Measurements from ENCODE around the gene DIP2B. TPM values are rescaled to one million over a fixed set of nuclear protein-coding genes. Genes with fewer than 3 reads are reported as not detected.
A peak's percentile ranks its signal among the peaks of the same experiment; 100 is the strongest.

The DIP2B gene
- total and polyA plus RNA-seq, 2 of the 13 experiments (the other 11 are each of a cell fraction or from before 2014, with no cell fraction given) = 32.1 to 35.8 TPM

DNA sequence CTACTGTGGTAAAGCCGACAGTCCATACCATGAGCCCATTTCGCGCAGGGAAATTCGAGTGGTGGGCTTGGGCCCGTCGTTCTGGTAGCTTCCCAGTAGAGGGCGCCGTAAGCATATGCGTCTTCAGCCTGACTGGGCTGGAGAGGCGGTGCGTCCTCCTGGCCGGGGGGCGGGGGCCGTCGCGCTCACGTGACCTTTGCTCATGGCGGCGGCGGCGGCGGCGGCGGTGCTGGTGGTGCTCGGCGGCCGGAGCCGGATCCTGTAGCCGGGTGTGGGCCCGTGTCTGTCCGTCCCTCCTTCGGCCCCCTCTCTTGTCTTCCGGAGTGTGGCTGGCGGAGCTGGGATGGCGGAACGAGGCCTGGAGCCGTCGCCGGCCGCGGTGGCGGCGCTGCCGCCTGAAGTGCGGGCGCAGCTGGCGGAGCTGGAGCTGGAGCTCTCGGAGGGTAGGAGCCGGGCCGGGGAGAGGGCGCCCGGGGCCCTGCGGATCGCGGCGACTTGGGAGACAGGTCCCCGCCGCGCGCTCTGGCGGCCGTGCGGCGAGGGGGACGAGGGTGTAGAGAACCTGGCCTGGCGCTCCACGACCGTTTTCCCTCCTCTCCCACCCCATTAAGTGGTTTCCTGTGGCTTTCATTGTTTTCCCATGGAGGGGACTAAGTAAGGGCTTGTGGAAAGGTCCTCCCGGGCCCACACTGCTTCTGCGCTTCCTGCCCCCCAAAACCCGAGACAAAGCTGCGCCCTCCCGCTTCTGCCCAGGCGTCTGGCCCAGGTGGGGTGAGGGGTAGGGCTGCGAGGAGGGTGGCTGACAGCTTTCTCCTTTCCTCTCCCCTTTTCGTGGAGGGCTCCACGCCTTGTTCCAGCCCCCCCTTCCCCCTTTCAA is at the start of gene DIP2B (continued):
- no peak for TF ChIP-seq SMAD9 (CRISPR knock-in tag; IDR thresholded peaks at IDR 0.05)
- TF ChIP-seq PTBP1 (IDR thresholded peaks at IDR 0.05; ENCODE audit: low read depth, low read length, poor library complexity, severe bottlenecking) = no peak
- no peak for TF ChIP-seq ZNF543 (CRISPR knock-in tag; IDR thresholded peaks at IDR 0.05)
- no peak for TF ChIP-seq ZNF256 (CRISPR knock-in tag; conservative IDR thresholded peaks at IDR 0.05)
- TF ChIP-seq ISL2 (CRISPR knock-in tag; IDR thresholded peaks at IDR 0.05) = no peak
- TF ChIP-seq RCOR2 (CRISPR knock-in tag; IDR thresholded peaks at IDR 0.05) = no peak
- no peak for TF ChIP-seq PHB2 (IDR thresholded peaks at IDR 0.05; ENCODE audit: partially characterized antibody)
- TF ChIP-seq MYC (CRISPR knock-in tag; IDR thresholded peaks at IDR 0.05; ENCODE audit: borderline replicate concordance) = peak; percentile 55
- TF ChIP-seq HOXA9 (CRISPR knock-in tag; IDR thresholded peaks at IDR 0.05; ENCODE audit: borderline replicate concordance) = no peak
- TF ChIP-seq KAT2B (IDR thresholded peaks at IDR 0.05; ENCODE audit: borderline replicate concordance, low read depth, low read length) = no peak
- TF ChIP-seq YY1 (IDR thresholded peaks at IDR 0.05; ENCODE audit: insufficient read depth, insufficient replicate concordance, low read depth, low read length) = peak; percentile 87
- no peak for TF ChIP-seq ZNF235 (CRISPR knock-in tag; IDR thresholded peaks at IDR 0.05; ENCODE audit: borderline replicate concordance)
- TF ChIP-seq ZNF263 (CRISPR knock-in tag; IDR thresholded peaks at IDR 0.05) = no peak
- TF ChIP-seq, protein P1, sequence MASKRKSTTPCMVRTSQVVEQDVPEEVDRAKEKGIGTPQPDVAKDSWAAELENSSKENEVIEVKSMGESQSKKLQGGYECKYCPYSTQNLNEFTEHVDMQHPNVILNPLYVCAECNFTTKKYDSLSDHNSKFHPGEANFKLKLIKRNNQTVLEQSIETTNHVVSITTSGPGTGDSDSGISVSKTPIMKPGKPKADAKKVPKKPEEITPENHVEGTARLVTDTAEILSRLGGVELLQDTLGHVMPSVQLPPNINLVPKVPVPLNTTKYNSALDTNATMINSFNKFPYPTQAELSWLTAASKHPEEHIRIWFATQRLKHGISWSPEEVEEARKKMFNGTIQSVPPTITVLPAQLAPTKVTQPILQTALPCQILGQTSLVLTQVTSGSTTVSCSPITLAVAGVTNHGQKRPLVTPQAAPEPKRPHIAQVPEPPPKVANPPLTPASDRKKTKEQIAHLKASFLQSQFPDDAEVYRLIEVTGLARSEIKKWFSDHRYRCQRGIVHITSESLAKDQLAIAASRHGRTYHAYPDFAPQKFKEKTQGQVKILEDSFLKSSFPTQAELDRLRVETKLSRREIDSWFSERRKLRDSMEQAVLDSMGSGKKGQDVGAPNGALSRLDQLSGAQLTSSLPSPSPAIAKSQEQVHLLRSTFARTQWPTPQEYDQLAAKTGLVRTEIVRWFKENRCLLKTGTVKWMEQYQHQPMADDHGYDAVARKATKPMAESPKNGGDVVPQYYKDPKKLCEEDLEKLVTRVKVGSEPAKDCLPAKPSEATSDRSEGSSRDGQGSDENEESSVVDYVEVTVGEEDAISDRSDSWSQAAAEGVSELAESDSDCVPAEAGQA (IDR thresholded peaks at IDR 0.05; ENCODE audit: low read depth) = peak; percentile 65; the same call in 1 of the 2 replicates
- TF ChIP-seq, protein P1 (CRISPR knock-in tag; IDR thresholded peaks at IDR 0.05; ENCODE audit: borderline replicate concordance) = no peak
- TF ChIP-seq MBD4 (IDR thresholded peaks at IDR 0.05; ENCODE audit: borderline replicate concordance, low read length) = no peak
- TF ChIP-seq SRY (CRISPR knock-in tag; IDR thresholded peaks at IDR 0.05) = peak; percentile 29; the same call in 1 of the 2 replicates
- TF ChIP-seq ZSCAN30 (CRISPR knock-in tag; IDR thresholded peaks at IDR 0.05) = no peak; the same call in 1 of the 2 replicates
- TF ChIP-seq ZNF496 (CRISPR knock-in tag; IDR thresholded peaks at IDR 0.05; ENCODE audit: insufficient replicate concordance) = no peak
- TF ChIP-seq KLF6 (CRISPR knock-in tag; IDR thresholded peaks at IDR 0.05) = peak; percentile 76
- TF ChIP-seq ZNF678 (CRISPR knock-in tag; IDR thresholded peaks at IDR 0.05) = no peak
